HG03175 (cell line): ENCODE data around the gene SLC29A1.
"Not testable (repeated sequence)": the region's sequence is repeated elsewhere in the genome, so short reads cannot be mapped to it uniquely, and the experiment has no call there.

Source experiments
- ATAC-seq: cut with Tn5 transposase; IDR thresholded peaks from one replicate; pipeline ENCODE4 v1.9.1; 2021; ENCODE audit warnings: mild to moderate bottlenecking, moderate library complexity; ENCODE audit not compliant: unreplicated experiment

SLC29A1 gene

DNA sequence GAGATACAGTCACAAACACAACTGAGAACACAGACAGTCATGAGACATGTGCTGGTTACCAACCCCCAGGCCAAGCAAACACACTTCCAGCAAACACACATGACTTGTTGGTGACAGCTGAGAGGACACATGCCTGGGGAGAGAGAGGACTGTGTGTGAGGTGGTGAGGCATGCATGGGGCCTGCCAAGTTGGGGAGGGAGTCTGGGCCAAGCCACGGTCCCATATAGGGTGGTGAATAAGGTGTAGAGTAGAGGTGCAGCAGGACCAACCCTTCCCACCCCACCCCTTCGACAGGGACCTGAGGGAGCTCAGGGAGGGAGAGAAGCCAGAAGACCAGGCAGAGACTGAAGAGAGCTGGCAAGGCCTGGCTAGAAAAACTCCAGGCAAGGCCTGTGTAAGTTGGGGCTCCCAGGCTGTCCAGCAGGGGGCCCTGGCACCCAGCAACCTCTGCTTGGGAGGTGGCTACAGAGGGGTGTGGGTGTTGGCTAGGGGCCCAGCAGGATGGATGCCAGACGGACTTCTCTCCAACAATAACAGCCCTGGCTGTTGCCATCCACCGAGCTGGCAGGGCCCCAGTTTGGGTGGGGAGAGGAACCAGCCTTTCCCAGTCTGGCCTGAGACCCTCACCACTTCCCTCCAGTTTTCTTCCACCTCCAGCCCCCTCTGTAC is 2.0 kb upstream of the SLC29A1 start:
- peak; percentile 55 for ATAC-seq

DNA sequence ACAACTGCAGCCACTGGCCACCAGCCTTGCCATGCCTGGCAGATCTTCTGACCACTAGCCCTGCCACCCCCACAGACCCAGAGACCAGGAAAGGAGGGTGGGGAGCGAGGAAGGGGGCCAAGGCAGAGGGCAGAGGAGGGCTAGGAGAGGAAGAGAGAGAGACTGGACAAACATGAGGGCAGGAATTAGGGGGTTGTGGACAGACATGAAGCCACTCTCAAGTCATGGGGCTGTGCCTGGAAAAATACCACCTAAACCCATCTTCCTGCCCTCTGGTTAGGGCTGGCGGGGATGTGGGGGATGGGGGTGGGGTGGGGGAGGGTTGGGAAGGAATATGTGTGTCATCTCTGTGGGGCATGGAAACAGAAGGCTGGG is 1.4 kb upstream of the SLC29A1 start:
- ATAC-seq: no peak

DNA sequence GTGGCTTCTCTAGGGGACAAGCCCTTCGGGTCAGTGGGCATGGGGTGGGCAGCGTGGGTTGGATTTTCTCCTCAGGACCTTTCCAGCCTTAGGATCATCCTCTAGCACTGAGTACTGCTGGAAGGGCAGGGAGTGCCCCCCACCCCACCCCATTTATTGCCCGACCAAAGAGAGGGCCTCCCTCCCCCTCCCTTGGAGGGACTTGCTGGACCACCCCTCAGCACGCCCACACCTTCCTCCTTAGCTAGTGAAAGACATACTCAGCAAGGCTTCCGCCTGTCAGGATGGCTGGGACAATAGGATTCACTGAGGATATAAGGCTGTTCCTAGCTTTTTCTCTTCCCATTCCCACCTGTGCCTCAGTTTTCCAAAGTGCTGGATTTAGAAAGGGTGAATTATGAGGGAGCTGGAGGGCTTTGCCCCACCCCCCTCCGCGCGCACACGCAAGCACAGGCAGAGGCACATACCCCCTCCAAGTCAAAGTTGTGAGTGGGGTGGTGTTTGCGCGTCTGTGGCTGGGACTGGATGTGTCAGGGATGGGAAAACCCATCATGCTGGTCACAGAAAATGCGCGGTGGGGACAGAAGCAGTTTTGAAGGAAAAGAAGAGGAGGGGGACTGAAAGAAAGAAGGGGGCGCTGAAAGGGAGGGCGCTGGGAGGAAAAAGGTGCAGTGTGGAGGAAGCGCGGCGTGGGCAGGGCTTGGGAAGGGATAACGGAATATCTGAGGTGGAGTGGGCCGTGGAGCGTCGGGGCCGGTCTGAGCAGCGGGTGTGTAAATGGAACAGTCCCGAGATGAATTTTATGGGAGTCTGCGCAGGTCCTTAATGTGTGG is 693 bp upstream of the SLC29A1 start:
- no peak for ATAC-seq

DNA sequence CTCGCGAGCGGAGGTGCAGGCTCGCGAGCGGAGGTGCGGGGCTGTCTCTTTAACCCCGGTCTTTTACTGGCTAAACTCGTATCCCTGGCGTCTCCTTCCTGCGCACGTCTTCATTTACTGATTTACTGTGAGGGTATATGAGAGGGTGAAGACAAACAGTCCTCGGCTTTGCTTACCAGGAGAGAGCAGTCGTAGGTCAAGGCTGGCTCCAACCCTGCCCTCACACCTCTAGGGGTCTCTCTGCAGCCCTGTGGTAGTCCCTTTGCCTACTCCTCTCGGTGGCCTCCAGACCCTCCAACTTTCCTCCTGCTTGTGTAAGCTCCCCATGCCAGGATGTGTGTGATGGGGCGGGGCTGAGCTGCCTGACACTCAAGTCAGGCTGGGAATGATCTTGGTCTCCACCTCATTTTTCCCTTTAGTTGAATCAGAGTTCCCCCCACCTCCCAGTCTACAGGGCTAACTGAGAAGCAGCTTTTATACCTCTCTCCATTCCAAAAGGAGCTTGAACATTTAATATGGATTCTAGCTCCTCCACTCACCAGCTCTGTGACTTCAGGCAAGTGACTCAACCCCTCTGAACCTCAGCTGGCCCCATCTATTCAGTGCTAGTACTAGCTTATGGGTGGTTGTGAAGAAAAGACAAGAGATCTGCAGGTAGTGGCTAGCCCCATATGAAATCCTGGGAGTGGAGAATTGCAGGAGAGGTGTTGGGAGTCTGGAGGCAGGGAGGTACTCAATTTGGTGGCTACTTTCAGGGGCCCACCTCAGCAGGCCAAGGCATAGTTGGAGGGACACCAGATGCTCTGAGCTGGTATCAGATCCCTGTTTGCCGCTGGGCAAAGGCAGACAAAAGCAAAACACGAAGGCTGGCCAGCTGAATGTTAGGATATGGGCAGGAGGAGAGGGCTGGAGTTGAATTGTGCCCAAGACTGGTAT is 902 bp downstream of the SLC29A1 start:
- no peak for ATAC-seq

DNA sequence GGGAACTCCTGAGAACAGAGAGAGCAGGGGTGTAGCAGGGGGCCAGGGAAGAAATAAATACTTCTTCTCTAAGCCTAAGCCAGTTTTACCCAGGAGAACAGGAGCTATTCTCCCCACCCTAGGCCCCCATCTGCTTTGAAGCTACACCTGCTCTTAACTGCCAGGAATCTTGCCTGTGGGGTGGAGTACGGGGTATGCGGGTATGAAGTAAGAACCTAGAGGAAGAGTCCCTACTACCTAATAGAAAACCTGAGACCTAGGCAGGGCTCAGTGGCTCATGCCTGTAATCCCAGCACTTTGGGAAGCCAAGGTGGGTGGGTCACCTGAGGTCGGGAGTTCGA is 1.5 kb downstream of the SLC29A1 start:
- ATAC-seq: no peak

DNA sequence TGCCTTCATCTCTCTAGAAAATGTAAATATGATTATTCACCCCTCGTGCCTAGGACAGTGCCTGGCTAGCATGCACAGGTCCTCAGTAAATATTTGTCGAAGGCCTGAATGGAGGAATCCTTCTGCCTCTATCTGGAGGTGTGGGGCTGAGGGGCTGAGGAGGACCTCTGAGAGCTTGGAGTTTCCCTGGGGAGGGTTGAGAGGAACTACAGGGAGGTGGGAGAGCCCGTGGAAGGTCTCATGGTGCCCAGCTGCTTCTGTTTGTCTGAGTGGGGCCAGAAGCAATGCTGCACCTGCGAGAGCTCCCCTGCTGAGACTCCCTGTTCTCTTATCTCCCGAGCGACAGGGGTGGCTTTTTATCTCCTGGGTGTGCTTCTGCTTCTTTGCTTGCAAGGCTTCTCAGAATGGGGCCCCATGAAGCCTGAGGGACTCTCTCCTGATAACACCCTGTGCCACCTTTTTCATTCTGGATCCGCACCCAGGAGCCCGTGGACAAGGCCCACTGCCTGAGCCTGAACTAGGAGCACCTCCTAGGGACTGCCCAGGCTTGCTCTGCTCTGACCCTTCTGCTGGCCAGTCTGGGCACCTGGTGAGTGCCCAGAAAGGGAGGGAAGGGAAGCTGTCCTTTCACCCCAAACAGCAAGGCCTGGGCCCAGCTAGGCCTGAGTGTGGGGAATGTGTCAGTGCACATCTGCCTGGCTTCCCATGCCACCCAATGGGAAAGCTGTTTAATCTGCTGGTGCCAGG is 2.4 kb downstream of the SLC29A1 start:
- no peak for ATAC-seq

DNA sequence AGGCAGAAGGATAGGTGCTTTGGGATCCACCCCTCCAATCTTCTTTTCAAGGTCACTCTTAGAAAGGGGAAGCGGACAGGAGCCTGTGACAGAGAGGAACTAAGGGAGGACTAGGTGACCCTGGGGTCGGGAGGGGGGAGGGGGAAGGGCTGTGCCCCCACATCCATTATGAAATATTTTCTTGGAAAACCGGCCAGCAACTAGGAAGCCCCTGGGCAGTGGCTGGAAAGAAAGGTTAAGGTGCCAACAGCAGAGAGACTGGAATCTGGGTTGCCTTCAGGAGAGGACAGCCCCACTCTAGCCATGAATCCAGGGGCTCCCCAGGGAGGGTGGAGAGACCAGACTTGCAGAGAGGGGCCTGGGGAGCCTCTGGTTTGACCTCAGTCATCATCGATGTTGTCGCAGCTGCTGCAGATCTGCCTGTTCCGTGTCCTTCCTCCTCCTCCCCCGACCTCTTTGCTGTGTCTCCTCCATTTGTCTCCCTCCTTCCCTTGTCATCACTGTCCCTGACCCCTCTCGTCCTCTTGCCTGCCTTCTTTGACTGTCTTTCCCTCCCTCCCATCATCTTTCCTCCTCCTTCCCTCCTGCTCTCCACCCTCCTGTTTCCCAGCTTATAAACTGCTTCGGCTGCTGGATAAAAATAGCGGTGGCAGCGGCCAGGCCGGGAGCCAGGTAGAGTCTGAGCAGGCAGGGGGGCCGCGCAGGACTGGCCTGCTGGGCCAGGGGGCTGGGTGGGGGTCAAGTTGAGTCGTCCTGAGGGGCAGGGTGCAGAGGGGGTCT is 3.2 kb downstream of the SLC29A1 start:
- no peak for ATAC-seq

DNA sequence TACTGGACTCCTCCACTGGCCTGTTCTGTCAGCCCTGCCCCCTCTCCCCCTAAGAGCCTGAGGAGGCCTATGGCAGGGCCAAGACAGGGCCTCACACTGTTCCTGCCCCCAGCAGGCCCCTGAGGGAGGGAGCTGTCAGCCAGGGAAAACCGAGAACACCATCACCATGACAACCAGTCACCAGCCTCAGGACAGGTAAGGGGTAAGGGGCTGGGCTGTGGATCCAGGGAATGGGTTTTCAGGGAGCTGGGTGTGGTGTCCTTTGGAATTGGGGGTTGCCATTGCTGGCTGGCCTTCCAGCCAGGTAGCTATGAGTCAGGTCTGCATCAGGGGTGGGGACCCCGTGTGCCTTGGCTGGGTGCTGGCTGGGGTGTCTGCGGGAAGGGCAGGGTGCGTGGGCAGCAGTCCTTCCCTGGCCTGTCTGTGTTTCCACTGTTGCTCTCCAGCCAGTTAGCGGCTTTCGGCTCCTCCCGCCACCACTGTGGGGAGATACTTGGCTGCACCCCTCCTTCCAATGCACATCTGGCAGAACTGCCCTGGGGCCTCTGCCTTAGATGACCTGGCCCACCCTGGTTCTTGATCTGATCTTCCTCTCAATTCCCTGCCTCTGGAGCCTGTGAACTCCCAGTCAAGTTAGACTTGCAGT is 3.9 kb downstream of the SLC29A1 start:
- no peak for ATAC-seq

DNA sequence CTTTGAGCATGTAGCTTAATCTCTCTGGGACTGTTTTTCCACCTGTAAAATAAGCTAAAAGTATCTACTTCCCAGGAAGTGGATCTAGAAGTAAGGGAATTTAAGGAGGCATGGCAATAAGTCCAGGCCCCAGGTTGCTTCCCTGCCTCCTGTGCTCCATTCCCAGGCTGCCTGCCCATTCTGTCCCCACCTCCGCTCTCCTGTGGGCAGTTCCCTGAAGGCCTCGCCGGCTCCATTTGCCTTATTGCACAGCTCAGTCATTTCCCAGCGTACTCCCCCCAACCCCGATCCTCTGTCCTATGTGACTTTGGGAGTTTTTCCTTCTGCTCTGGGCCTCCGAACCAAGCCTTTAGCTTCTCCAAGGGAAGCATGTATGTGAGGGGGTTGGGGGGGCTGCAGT is 4.6 kb downstream of the SLC29A1 start:
- ATAC-seq: no peak

DNA sequence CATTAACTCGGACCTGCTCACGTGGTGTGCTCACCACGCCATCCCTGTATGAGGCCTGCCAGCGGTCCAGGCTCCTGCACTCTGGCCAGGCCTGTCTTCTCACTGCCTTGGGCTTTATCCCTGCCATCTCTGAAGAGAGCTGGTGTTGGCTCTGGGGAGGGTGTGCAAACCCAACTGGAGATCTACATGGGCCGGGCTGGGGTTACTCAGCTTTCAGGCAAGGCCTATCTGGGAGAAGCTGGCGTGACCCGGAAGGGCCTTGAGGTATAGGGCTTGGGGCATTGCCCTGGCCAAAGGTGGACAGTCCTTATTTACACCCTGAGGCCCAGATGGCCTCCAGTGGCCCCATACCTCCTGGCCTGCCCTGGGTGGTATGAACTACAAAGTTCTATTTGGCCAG is 5.0 kb downstream of the SLC29A1 start:
- no peak for ATAC-seq

DNA sequence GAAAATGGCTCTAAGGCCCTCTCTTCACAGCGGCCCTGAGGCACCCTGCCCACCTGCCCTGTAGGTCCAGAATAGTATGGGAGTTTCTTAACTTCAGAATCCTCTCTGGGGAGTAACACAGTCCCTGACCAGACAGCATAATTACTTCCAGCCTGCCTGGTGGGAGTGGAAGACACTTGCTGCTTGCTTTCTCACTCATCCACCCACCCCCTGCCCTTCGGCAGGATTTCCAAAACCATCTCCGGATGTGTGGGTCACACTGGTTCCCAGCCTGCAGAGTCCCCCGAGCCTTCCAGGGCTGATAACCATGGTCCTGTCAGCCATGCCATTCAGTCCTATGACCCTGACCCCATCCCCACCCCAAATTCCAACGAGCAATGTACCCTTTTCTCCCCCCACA is 5.4 kb downstream of the SLC29A1 start:
- no peak for ATAC-seq

DNA sequence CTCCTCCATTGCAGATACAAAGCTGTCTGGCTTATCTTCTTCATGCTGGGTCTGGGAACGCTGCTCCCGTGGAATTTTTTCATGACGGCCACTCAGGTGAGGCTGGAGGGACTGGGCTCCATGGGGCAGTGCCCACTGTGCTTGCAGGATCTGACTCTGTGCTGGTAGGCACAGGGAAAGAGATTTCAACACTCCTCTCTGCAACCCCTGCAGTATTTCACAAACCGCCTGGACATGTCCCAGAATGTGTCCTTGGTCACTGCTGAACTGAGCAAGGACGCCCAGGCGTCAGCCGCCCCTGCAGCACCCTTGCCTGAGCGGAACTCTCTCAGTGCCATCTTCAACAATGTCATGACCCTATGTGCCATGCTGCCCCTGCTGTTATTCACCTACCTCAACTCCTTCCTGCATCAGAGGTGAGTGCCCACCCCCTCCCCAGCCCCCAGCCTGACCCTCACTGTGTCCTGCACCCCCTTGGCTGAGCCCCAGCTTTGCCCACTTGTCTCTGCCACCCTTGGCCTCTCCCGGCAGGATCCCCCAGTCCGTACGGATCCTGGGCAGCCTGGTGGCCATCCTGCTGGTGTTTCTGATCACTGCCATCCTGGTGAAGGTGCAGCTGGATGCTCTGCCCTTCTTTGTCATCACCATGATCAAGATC is 6.1 kb downstream of the SLC29A1 start:
- ATAC-seq: no peak

DNA sequence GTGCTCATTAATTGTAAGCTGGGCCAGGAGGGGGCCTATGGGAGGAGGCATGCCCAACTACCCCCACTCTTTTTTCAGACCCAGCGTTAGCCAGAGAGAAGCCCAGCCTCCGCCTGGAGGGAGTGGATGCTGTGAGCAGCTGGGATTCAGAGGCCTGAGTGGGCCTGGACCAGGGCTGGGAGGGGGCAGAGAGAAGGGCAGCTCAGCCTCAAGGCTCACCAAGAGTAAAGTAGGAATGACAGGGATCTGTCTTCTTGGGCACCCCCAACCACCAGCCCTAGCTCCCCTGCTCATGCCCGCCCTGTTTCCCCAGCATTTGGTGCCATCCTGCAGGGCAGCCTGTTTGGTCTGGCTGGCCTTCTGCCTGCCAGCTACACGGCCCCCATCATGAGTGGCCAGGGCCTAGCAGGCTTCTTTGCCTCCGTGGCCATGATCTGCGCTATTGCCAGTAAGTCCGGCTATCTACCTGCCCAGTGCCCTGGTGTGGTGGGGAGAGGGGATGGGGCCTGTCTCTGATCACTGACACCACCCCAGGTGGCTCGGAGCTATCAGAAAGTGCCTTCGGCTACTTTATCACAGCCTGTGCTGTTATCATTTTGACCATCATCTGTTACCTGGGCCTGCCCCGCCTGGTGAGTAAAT is 6.8 kb downstream of the SLC29A1 start:
- no peak for ATAC-seq

DNA sequence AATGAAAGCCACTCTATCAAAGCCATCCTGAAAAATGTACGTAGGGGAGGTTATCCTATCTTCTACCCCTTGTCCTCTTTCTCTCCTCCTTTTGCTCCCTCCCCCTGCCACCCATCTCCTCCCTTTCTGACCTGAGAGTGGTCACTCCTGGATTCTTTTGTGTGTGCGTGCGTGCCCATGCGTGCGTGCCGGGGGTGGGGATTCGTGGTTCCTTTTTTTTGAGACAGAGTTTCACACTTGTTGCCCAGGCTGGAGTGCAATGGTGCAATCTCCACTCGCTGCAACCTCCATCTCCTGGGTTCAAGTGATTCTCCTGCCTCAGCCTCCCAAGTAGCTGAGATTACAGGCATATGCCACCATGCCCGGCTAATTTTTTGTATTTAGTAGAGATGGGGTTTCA is 8.0 kb downstream of the SLC29A1 start:
- ATAC-seq: not testable (repeated sequence)

DNA sequence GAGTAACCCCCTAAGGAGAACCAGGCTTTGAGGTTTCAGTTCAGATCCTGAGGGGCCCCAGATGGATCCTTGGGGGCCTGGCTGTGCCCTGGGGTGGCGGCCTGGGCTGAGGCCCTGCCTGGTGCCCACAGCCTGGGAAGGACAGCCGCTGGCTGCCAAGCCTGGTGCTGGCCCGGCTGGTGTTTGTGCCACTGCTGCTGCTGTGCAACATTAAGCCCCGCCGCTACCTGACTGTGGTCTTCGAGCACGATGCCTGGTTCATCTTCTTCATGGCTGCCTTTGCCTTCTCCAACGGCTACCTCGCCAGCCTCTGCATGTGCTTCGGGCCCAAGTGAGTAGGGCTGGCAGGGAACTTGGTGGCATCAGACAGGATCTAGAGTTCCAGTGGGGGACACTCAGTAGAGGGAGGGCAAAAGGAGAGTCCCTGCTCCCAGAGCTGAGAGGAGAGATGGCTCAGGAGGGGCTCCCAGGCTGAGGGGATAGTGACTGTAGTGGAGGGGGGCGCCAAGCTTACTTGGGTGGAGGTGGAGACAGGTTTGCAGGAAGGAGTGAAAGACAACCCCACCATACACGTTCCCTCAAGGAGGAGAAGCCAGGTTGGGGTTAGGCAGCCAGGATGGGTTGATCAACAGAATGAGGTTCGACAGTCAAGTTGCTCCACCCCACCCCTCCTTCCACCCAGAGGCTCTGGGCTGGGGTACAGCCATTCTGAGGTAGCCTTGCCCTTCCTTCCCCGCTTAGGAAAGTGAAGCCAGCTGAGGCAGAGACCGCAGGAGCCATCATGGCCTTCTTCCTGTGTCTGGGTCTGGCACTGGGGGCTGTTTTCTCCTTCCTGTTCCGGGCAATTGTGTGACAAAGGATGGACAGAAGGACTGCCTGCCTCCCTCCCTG is 9.5 kb downstream of the SLC29A1 start:
- no peak for ATAC-seq

DNA sequence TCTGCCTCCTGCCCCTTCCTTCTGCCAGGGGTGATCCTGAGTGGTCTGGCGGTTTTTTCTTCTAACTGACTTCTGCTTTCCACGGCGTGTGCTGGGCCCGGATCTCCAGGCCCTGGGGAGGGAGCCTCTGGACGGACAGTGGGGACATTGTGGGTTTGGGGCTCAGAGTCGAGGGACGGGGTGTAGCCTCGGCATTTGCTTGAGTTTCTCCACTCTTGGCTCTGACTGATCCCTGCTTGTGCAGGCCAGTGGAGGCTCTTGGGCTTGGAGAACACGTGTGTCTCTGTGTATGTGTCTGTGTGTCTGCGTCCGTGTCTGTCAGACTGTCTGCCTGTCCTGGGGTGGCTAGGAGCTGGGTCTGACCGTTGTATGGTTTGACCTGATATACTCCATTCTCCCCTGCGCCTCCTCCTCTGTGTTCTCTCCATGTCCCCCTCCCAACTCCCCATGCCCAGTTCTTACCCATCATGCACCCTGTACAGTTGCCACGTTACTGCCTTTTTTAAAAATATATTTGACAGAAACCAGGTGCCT is 10.2 kb downstream of the SLC29A1 start:
- no peak for ATAC-seq
